ENCODE data around the gene FAM110D. TPM values are rescaled to one million over a fixed set of nuclear protein-coding genes. Genes with fewer than 3 reads are reported as not detected.

Gene FAM110D
- total RNA-seq = 2.1 and 3.9 TPM in 2 replicates

DNA sequence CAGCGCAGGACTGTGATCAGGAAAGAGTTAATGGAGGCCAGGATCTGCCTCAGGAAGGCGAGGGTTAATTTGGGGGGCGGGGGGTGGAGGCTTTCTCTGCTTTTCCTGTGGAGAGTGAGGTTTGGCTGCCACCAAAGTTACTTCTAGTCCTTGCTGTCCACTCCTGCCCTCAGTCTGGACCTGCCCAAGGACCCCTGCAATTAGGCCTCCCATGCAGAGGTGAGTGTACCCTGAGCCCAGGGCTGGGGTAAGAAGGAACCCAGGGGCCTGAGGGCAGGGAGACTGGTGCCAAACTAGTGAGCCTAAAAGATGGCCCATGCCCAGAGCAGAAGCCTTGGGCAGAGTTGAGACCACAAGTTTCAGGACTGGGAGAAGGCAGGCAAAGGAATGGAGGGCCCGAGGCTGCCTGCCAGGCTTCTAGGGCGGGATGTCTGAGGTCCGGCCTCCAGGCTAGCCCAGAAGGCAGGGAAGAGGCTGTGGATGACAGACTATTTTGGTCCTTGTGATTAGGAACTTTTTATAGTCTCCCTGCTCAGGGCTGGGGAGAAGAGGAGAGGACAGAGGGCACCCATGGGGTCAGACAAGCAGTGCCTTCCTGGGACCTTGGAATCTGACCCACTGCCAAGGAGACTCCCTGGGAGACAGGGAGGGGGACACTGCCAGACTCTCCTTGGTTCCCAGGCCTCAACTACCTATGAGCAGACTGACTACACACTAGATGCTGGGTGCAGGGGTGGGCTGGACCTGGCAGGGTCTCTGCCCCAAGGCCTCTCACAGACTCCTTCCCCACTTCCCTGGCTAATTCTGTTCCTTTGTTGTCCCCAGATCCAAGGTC is at the start of gene FAM110D:
TSS of gene FAM110D (plus strand) at position 172 of the 835 bp plus-strand sequence. CDS start 2,213 bp downstream, outside the sequence.

DNA sequence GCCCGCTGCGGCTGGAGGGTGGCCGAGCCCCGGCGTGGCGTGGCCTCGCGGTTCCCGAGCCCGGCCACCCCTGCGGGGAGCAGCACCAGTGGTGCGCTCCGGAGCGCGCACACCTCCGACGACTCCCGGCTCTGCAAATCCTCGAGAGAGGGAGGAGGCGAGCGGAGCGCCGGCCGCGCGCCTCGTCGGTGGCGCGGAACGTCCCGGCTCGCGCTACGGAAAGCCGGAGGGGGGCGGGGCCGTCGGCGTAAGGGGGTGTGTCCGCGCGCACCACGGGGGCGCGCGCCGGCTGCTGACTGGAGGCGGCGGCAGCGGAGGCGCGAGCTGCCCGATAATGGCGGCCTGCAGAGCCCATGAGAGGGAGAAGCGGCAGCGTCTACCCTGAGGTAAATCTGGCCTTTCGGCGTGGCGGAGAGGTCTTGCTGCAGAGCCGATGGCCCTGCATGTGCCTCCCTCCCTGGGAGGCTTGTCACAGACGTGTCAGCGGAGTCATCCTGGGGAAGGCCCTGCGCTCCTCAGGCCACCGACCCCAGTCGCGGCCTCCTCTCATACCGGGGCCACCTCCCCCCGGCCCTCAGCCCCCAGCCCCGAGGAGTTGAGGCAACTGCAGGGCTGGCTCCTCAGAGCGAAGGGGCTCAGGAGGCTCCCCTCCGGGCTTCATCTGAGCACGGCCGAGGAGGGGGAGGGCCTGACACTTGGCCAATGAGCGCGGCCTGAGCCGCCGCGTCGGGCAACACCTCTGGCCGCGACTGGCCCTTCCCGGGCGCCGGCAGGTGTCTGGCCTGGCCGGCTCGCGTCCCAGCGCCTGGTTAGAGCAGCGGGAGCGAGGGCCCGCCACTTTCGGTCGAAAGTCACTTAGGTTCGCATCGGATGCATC is 47.1 kb upstream of the FAM110D start, which contains the start of gene PDIK1L:
TSS of gene PDIK1L (plus strand) at position 295 of the 877 bp plus-strand sequence. CDS start 2,485 bp downstream, outside the sequence.

DNA sequence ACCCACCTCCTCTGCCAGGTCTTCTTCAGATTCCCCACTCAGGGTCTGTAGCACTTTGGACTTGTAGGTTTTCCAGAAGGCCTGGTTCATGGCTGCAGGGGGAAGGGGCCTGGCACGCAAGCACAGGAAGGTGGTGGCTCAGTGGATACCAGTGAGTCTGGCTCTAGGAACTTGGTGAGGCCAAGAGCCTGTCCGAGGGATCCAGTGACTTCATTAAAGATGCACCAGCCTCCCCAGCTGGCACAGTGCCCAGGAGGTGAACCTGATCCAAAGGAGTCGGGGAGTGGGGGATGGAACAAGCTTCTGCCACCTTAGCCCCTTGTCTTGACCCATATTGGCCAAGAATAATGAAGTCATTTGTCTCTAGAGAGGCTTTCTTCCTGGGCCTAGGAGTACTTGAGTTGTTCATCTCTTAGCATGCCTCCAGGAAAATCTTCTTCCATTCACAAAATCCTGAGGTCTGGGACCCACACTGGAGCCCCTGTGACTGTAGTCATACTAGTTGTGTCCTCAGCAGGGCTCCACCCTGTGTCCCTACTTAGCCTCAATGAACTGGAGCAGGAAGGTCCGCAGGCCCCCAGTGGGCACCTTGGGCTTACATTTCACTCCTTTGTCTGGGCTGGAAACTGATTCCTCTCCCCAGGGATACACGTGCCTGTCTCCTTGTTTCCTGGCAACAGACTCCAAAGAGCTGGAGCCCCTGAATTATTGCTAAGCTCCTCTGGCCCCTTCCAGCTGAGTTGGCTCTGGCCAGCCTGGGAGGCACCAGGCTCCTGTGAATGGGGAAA is 9.7 kb downstream of the FAM110D start, which contains the start of gene C1orf232:
TSS of gene C1orf232 (minus strand) at position 554 of the 788 bp plus-strand sequence. CDS start at position 90, 464 bp downstream.

DNA sequence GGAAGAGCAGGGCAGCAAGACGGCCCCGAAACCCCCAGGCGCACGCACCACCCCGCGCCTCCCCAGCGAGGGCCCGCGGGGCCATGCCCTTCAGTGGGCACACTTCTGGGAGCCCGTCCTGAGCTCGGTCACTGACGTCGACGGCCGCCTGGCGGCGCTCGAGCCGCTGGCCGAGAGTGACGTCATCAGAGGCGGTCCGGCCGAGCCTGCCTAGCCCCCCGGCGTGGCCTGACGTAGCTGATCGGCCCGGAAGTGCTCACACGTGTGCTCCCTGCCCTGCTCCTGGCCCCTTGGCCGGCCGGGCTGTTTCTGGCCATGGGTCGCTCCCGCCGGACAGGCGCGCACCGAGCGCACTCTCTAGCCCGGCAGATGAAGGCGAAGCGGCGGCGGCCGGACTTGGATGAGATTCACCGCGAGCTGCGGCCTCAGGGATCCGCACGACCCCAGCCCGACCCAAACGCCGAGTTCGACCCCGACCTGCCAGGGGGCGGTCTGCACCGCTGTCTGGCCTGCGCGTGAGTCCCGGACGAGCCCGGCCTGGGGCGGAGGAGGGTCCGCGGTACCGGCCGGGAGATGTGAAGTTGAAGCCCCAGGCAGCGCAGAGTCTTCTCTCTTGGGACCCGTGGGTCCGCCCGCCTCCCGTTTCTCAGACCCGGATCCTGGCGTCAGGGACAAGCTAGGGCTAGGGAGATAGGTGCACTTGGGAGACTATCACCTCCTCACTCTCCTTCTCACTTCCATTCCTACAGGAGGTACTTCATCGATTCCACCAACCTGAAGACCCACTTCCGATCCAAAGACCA is 11.0 kb downstream of the FAM110D start, which contains the start of gene ZNF593:
TSS of gene ZNF593 (plus strand) at position 240 of the 803 bp plus-strand sequence. CDS start at position 316, 76 bp downstream.

DNA sequence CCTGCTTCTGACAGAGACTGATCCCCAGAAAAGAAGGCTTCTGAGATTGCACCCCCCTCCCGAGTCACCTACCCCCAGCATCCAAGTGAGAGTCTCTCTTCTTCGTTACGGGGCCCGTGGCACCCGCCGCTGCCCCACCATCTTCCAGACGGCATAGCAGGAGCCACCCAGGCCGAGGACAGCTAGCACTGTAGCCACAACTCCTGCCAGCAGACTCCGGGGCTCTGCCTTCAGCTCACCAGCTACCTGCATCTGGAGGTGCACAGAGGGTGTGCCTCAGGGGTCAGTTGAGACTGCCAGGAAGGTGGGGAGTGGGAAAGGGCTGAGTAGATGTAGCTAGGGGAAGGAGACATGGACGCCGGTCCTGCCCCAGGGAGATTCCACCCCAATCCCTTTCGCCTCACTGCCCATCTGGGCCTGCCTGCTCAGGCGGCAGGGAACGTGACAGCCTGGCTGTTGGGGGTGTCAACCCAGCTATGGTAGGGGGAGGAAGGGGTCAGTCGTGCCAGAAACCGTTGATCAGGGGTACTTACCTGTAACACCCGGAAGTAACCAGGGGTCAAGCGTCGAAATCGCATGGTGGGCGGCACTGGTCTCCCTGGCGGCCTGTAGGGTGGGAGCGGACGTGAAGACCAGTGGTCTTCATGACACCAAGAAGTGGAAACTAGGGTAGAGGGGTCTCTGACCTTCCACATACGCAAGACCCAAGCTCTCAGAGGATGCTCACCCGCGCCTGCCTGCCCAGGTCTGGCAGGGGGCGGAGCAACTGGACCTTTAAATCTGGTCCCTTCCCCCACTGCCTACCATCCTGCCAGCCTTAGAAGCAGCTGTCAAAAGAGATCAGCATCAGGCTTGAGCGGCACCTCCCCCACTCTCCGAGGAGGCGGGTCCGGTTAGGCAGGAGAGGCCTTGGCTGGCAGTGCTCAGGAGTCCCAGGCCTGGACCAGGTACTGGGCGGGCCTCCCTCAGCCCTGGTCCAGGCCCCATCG is 12.5 kb downstream of the FAM110D start, which contains the start of gene ZNF593OS:
TSS of gene ZNF593OS (minus strand) at position 749 of the 989 bp plus-strand sequence. CDS start at position 578, 171 bp downstream.

DNA sequence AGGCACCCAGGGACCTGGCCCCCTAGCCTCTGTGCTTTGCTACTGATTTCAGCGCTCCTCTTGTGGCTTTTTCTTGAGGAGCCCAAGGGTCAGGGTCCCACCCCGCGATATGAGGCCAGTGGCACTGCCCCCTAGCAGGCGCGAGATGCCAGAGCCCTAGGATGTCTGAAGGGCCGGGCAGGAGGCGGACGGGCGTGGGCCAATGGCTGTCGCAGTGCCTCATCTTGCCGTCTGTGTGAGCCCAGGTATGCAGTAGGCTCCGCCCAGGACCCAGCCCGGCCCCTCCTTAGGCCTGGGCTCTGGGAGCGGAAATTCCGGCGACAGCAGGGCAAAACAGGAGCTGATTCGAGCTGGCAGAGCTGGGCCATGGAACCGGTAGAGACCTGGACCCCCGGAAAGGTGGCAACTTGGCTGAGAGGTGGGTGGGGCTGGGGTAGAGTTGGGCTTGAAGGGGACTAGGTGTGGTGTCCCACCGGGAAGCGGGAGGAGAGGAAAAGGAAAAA is 18.4 kb downstream of the FAM110D start, which contains the start of gene CNKSR1:
TSS of gene CNKSR1 (plus strand) at position 310 of the 503 bp plus-strand sequence. CDS start at position 367, 57 bp downstream.

DNA sequence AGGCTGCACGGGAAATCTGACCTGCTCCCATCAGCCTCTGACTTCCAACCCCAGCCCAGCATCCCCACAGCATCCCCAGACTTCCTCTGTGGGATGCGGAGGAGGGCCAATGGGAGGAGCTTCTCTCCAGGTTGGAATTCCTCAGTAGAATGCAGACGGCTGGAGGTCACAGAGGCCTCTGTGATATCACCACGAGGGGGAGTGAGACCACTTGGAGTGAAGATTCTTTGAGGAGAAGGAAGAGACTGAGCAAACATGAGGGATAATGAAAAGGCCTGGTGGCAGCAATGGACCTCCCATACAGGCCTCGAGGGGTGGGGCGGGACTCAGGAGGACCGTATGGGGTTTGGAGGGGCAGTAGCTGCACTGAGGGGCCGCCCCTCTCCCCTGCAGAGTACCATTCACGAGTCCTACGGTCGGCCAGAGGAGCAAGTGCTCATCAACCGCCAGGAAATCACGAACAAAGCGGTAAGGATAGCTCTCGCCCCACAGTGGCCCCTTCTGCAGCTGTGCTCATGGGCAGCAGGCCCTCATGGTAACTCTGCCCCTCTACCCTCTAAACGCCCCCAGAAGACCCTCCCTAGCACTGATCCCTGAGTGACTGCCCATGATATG is 31.6 kb downstream of the FAM110D start, which contains the start of gene CATSPER4:
TSS of gene CATSPER4 (plus strand) at position 230 of the 615 bp plus-strand sequence. CDS start at position 256, 26 bp downstream.

Other genes starting within 250 kb of the FAM110D start
- gene PAFAH2, start 161.0 kb upstream of the FAM110D start, total RNA-seq = 5.8 and 7.0 TPM in 2 replicates
- gene EXTL1, start 137.3 kb upstream of the FAM110D start, total RNA-seq = under 0.01 TPM in 1 of 2 replicates, not detected in the other
- not detected in 2 replicates for gene SLC30A2, start 113.0 kb upstream of the FAM110D start, total RNA-seq
- gene TRIM63, start 91.4 kb upstream of the FAM110D start, total RNA-seq = not detected in 2 replicates
- gene PDIK1L, start 47.3 kb upstream of the FAM110D start, total RNA-seq = 4.5 and 7.4 TPM in 2 replicates
- gene C1orf232, start 9.9 kb downstream of the FAM110D start, total RNA-seq = not detected in 2 replicates
- gene ZNF593, start 10.8 kb downstream of the FAM110D start, total RNA-seq = 19.9 and 36.4 TPM in 2 replicates
- gene ZNF593OS, start 12.8 kb downstream of the FAM110D start, total RNA-seq = not detected in 2 replicates
- gene CNKSR1, start 18.4 kb downstream of the FAM110D start, total RNA-seq = 0.30 TPM in 1 of 2 replicates, not detected in the other
- not detected in 2 replicates for gene CATSPER4, start 31.5 kb downstream of the FAM110D start, total RNA-seq
- gene CEP85, start 75.1 kb downstream of the FAM110D start, total RNA-seq = 8.8 and 14.7 TPM in 2 replicates
- 10.1 and 19.0 TPM in 2 replicates for gene SH3BGRL3, start 121.0 kb downstream of the FAM110D start, total RNA-seq
- 3.2 and 3.3 TPM in 2 replicates for gene UBXN11, start 147.6 kb downstream of the FAM110D start, total RNA-seq
- gene CD52, start 158.9 kb downstream of the FAM110D start, total RNA-seq = not detected in 2 replicates
- under 0.01 TPM in 1 of 2 replicates, not detected in the other for gene CRYBG2, start 195.1 kb downstream of the FAM110D start, total RNA-seq
- gene ZNF683, start 213.7 kb downstream of the FAM110D start, total RNA-seq = not detected in 2 replicates

Measured in epithelial cell of umbilical artery (primary cell).